ENCODE results near the gene PPP4C. TPM values are rescaled to one million over a fixed set of nuclear protein-coding genes. Genes with fewer than 3 reads are reported as not detected.

Gene PPP4C
- polyA plus RNA-seq, 4 donors = 93.0 to 145 (median 122) TPM

DNA sequence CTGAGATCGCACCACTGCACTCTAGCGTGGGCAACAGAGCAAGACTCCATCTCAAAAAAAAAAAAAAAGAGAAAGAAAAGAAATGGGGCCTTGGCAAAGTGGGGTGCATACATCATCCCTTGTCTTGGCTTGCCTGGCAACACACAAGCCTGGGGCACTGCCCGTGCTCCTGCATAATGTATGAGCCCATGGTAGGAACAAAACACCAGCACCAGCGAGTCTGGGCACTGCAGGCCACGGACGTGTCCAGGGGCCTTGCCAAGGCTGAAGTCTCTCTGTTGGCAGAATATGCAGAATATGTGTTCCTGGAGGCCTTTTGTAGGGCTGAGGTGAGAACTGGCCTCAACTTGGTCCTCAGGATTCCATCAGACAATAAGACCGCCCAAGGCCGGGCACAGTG, 25.9 kb upstream of the PPP4C start:
- Histone ChIP-seq H3K9me3 (ENCODE audit: control insufficient read depth in 2 of 2, insufficient read depth in 1 of 2, low read depth in 1 of 2, low read length in 1 of 2) (no peaks in the 10 kb centered on the region), H3K4me3 (ENCODE audit: low read depth in 1 of 3, low read length in 3 of 3) (no peak overlapping the region), H3K4me1 (ENCODE audit: control insufficient read depth in 3 of 3, insufficient read depth in 2 of 3, low read depth in 1 of 3, low read length in 2 of 3) (peaks cover 0 to 10% (median 0%) of the 10 kb centered on the region in 3 donors), H3K27ac (ENCODE audit: low read depth in 1 of 3, low read length in 2 of 3) (no peak overlapping the region), H3K27me3 (ENCODE audit: control insufficient read depth in 3 of 3, insufficient read depth in 3 of 3, low read length in 3 of 3) (peaks cover 0 to 8% (median 0%) of the 10 kb centered on the region in 3 donors), H3K36me3 (ENCODE audit: control insufficient read depth in 3 of 3, insufficient read depth in 2 of 3, low read depth in 1 of 3, low read length in 3 of 3) (peaks cover 0 to 2% (median 0%) of the 10 kb centered on the region in 3 donors)
- FAIRE-seq (no peak), DNase-seq (no peak)
- 93 to 94% (median 94%) methylated on average over 8 of the region's 8 CpGs for WGBS, 3 donors

GRCh38 chr16:30051518-30051917, 24.3 kb upstream of the PPP4C start:
- DNase-seq = no peak
- 85 to 92% (median 86%) methylated on average over 3 of the region's 3 CpGs for WGBS, 3 donors
- FAIRE-seq = no peak
- H3K27ac ChIP-seq (ENCODE audit: low read depth in 1 of 3, low read length in 2 of 3) = no peak overlapping the region
- peaks cover 0 to 15% (median 0%) of the 10 kb centered on the region in 3 donors for H3K4me1 ChIP-seq (ENCODE audit: control insufficient read depth in 3 of 3, insufficient read depth in 2 of 3, low read depth in 1 of 3, low read length in 2 of 3)
- no peaks in the 10 kb centered on the region for H3K9me3 ChIP-seq (ENCODE audit: control insufficient read depth in 2 of 2, insufficient read depth in 1 of 2, low read depth in 1 of 2, low read length in 1 of 2)
- H3K4me3 ChIP-seq (ENCODE audit: low read depth in 1 of 3, low read length in 3 of 3) = no peak overlapping the region
- H3K36me3 ChIP-seq (ENCODE audit: control insufficient read depth in 3 of 3, insufficient read depth in 2 of 3, low read depth in 1 of 3, low read length in 3 of 3) = peaks cover 0 to 4% (median 0%) of the 10 kb centered on the region in 3 donors
- H3K27me3 ChIP-seq (ENCODE audit: control insufficient read depth in 3 of 3, insufficient read depth in 3 of 3, low read length in 3 of 3) = peaks cover 0 to 2% (median 0%) of the 10 kb centered on the region in 3 donors

DNA sequence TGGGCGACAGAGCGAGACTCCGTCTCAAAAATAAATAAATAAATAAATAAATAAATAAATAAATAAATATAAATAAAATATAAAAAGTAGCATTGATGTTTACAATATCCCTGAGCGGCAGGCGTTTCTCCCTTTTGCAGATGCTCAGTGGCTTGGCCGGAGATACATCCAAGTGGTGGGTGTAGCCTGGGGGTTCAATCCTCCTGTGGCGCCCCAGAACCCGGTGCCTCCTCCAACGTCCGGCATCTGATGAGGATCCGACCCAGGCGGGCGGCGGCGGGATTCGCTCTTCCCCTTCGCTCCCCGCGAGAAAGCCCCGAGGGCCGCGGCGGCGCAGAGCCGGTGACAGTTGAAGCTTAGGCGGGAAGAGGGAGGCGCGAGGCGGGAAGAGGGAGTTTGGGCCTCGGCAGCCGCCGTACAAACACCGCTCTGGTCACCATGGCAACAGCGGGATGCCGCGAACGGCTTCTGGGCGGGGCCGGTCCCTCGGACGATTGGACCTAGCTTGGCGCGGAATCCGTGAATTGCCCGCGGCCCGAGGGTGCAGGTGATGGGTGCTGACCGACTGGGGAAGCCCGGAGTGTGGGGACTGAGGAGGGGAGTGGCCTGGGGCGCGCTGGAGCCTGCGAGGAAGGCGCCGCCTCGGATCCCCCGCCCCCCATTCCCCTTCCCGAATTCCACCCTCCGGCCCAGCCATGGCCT, 23.0 kb upstream of the PPP4C start:
- DNase-seq = peak; percentile 88 to 94
- Histone ChIP-seq H3K27me3 (ENCODE audit: control insufficient read depth in 3 of 3, insufficient read depth in 3 of 3, low read length in 3 of 3) (no peaks in the 10 kb centered on the region), H3K9me3 (ENCODE audit: control insufficient read depth in 2 of 2, insufficient read depth in 1 of 2, low read depth in 1 of 2, low read length in 1 of 2) (no peaks in the 10 kb centered on the region), H3K4me3 (ENCODE audit: low read depth in 1 of 3, low read length in 3 of 3) (peak overlapping the region; percentile 42 to 76 (median 48)), H3K36me3 (ENCODE audit: control insufficient read depth in 3 of 3, insufficient read depth in 2 of 3, low read depth in 1 of 3, low read length in 3 of 3) (peaks cover 0 to 4% (median 0%) of the 10 kb centered on the region in 3 donors), H3K27ac (ENCODE audit: low read depth in 1 of 3, low read length in 2 of 3) (no peak overlapping the region), H3K4me1 (ENCODE audit: control insufficient read depth in 3 of 3, insufficient read depth in 2 of 3, low read depth in 1 of 3, low read length in 2 of 3) (peaks cover 0 to 15% (median 0%) of the 10 kb centered on the region in 3 donors)
- 4 to 7% (median 5%) methylated on average over 43 to 58 of the region's 58 CpGs for WGBS, 3 donors
- no peak for FAIRE-seq

DNA sequence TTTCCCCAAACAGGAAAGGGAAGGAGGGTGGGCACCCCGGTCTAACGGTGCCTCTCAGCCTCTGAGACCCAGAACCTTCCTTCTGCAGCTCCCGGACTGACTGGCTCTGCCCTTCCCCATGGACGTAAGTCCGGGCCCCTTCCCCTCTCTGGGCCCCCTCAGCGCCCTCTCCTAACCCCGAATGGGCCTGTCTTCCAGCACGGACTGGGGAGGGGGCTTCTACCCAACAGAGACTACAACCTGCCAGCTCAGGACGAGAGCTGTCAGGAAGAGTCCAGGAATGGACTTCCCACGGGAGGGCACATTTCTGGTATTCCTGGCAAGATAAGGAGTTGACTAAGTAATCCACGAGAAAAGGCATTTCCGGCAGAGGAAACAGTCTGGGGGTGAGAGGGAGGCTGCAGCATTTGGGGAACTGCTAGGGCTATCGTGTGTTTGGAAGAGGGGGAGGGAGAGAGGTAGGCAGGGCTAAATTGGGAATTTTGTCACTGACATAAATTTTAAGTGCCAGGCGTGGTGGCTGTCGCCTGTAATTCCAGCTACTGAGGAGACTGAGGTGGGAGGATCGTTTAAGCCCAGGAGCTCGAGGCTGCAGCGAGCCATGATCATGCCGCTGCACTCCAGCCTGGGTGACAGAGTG, 22.3 kb upstream of the PPP4C start:
- H3K27me3 ChIP-seq (ENCODE audit: control insufficient read depth in 3 of 3, insufficient read depth in 3 of 3, low read length in 3 of 3) = no peaks in the 10 kb centered on the region
- H3K9me3 ChIP-seq (ENCODE audit: control insufficient read depth in 2 of 2, insufficient read depth in 1 of 2, low read depth in 1 of 2, low read length in 1 of 2) = no peaks in the 10 kb centered on the region
- peaks cover 0 to 4% (median 0%) of the 10 kb centered on the region in 3 donors for H3K36me3 ChIP-seq (ENCODE audit: control insufficient read depth in 3 of 3, insufficient read depth in 2 of 3, low read depth in 1 of 3, low read length in 3 of 3)
- no peak overlapping the region for H3K27ac ChIP-seq (ENCODE audit: low read depth in 1 of 3, low read length in 2 of 3)
- no peak for FAIRE-seq
- 7 to 10% (median 7%) methylated on average over 17 to 19 of the region's 19 CpGs for WGBS, 3 donors
- H3K4me3 ChIP-seq (ENCODE audit: low read depth in 1 of 3, low read length in 3 of 3) = peak overlapping the region; percentile 42 to 76 (median 48)
- peaks cover 0 to 15% (median 0%) of the 10 kb centered on the region in 3 donors for H3K4me1 ChIP-seq (ENCODE audit: control insufficient read depth in 3 of 3, insufficient read depth in 2 of 3, low read depth in 1 of 3, low read length in 2 of 3)
- DNase-seq = peak in 1 of 2 donors; percentile 30

DNA sequence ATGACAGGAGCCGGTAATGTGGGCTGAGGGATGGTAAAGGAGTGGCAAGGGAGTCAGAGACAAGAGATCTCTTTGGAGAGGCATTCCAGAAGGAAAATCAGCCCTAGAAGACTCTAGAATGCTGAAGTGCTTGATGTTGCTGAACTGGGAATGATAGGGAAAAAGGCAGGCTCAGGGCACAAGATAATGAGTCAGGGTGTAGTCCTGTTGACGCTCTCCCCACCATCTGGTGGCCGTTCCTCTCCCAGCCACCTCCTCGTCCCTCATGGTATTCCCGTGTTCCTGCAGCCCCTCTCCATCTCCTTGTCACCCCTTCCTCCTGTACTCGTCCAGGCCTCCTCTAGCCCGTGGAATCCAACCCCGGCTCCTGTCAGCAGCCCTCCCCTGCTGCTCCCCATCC, 21.3 kb upstream of the PPP4C start:
- DNase-seq (no peak), FAIRE-seq (no peak)
- no peaks in the 10 kb centered on the region for H3K9me3 ChIP-seq (ENCODE audit: control insufficient read depth in 2 of 2, insufficient read depth in 1 of 2, low read depth in 1 of 2, low read length in 1 of 2)
- H3K4me3 ChIP-seq (ENCODE audit: low read depth in 1 of 3, low read length in 3 of 3) = no peak overlapping the region
- 74 to 84% (median 76%) methylated on average over 8 of the region's 8 CpGs for WGBS, 3 donors
- no peak overlapping the region for H3K27ac ChIP-seq (ENCODE audit: low read depth in 1 of 3, low read length in 2 of 3)
- peaks cover 0 to 15% (median 0%) of the 10 kb centered on the region in 3 donors for H3K4me1 ChIP-seq (ENCODE audit: control insufficient read depth in 3 of 3, insufficient read depth in 2 of 3, low read depth in 1 of 3, low read length in 2 of 3)
- peaks cover 0 to 8% (median 0%) of the 10 kb centered on the region in 3 donors for H3K36me3 ChIP-seq (ENCODE audit: control insufficient read depth in 3 of 3, insufficient read depth in 2 of 3, low read depth in 1 of 3, low read length in 3 of 3)
- H3K27me3 ChIP-seq (ENCODE audit: control insufficient read depth in 3 of 3, insufficient read depth in 3 of 3, low read length in 3 of 3) = no peaks in the 10 kb centered on the region

DNA sequence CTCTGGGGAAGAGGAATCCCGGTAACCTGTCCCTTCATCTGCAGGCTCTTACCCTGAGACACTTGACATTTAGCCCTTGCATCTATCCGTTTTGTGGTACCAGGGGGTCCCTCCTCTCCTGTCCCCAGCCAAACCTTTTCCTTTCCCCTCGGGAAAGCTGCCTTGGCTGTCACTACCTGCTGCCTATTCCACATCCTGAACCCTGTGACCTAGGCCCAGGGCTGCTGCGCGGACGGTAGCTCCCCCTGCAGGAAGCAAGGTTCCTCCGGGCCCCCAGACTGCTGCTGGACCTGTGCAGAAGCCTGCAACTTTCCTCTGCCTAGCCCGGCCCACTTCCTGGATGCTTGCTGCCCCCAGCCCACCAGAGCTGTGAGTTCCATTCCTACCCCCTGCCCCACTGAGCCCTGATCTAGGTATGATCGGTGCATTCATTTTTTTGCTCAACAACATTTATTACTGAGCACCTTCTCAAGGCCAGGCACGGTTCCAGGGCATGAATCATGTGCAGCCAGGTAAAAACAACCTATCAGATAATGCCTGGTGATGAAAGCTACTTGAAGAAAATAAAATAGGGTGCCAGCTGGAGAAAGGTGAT, 20.7 kb upstream of the PPP4C start:
- H3K4me3 ChIP-seq (ENCODE audit: low read depth in 1 of 3, low read length in 3 of 3) = no peak overlapping the region
- no peaks in the 10 kb centered on the region for H3K27me3 ChIP-seq (ENCODE audit: control insufficient read depth in 3 of 3, insufficient read depth in 3 of 3, low read length in 3 of 3)
- H3K27ac ChIP-seq (ENCODE audit: low read depth in 1 of 3, low read length in 2 of 3) = no peak overlapping the region
- no peaks in the 10 kb centered on the region for H3K9me3 ChIP-seq (ENCODE audit: control insufficient read depth in 2 of 2, insufficient read depth in 1 of 2, low read depth in 1 of 2, low read length in 1 of 2)
- DNase-seq (peak; percentile 56 to 86), FAIRE-seq (no peak)
- WGBS, 3 donors = 13 to 32% (median 23%) methylated on average over 10 of the region's 10 CpGs
- H3K36me3 ChIP-seq (ENCODE audit: control insufficient read depth in 3 of 3, insufficient read depth in 2 of 3, low read depth in 1 of 3, low read length in 3 of 3) = peaks cover 0 to 14% (median 0%) of the 10 kb centered on the region in 3 donors
- H3K4me1 ChIP-seq (ENCODE audit: control insufficient read depth in 3 of 3, insufficient read depth in 2 of 3, low read depth in 1 of 3, low read length in 2 of 3) = peaks cover 0 to 15% (median 0%) of the 10 kb centered on the region in 3 donors

DNA sequence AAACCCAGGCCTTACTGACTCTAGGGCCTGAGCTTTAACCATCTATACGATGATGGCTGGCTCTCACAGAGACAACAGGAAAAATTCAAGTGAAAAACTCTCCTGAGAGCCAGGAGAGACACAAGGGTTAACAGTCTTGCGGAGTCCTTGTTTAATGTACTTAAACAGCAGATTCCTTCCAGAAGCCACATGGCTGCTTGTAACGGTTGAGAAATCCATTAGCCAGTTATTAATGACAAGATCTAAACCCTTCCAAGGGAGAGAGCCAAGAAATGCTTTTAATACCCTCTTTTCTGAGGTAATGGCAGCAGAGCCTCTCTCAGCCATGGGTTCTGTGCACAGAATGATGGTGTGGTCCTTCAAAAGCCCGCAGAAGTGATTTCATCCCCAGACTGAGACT, 15.4 kb upstream of the PPP4C start:
- 70 to 80% (median 76%) methylated on average over 4 of the region's 4 CpGs for WGBS, 3 donors
- Histone ChIP-seq H3K4me3 (ENCODE audit: low read depth in 1 of 3, low read length in 3 of 3) (no peak overlapping the region), H3K4me1 (ENCODE audit: control insufficient read depth in 3 of 3, insufficient read depth in 2 of 3, low read depth in 1 of 3, low read length in 2 of 3) (peaks cover 0 to 16% (median 4%) of the 10 kb centered on the region in 3 donors), H3K27me3 (ENCODE audit: control insufficient read depth in 3 of 3, insufficient read depth in 3 of 3, low read length in 3 of 3) (no peaks in the 10 kb centered on the region), H3K27ac (ENCODE audit: low read depth in 1 of 3, low read length in 2 of 3) (no peak overlapping the region), H3K9me3 (ENCODE audit: control insufficient read depth in 2 of 2, insufficient read depth in 1 of 2, low read depth in 1 of 2, low read length in 1 of 2) (no peaks in the 10 kb centered on the region), H3K36me3 (ENCODE audit: control insufficient read depth in 3 of 3, insufficient read depth in 2 of 3, low read depth in 1 of 3, low read length in 3 of 3) (peaks cover 0 to 10% (median 0%) of the 10 kb centered on the region in 3 donors)
- DNase-seq (no peak), FAIRE-seq (no peak)

DNA sequence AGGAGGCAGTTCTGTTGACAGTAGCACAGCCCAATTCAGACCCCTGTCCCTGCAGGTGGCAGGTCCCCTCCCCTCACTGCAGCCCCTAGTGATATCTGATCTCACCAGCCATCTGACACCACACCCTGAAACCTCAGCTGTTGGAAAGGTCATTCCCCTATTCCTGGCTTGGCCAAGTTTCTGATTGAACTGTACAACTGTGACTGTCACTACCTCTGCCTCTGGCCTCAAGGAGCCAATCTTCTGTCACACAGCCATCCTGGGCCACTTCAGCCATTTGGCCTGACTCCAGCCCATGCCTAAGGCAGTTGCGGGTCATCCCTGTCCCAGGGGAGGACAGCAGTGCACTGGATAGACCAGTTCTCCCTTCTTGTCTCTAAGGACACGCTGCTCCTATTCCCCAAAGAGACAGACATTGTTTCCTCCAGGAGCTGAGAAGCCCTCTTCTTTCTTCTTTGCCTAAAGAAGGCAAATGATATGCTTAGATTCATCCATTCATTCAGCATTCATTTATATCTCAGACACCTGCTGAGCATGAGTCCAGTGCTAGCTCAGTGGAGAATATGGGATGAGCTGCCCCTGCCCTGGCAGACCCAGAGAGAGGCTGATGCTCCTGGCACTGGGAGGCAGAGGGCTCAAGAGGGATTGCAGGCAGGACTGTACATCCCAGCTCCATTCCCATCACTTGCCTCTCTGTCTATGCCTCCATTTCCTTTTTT, 14.8 kb upstream of the PPP4C start:
- DNase-seq (no peak), FAIRE-seq (no peak)
- H3K4me1 ChIP-seq (ENCODE audit: control insufficient read depth in 3 of 3, insufficient read depth in 2 of 3, low read depth in 1 of 3, low read length in 2 of 3) = peaks cover 0 to 16% (median 4%) of the 10 kb centered on the region in 3 donors
- peaks cover 0 to 10% (median 0%) of the 10 kb centered on the region in 3 donors for H3K36me3 ChIP-seq (ENCODE audit: control insufficient read depth in 3 of 3, insufficient read depth in 2 of 3, low read depth in 1 of 3, low read length in 3 of 3)
- no peaks in the 10 kb centered on the region for H3K27me3 ChIP-seq (ENCODE audit: control insufficient read depth in 3 of 3, insufficient read depth in 3 of 3, low read length in 3 of 3)
- H3K4me3 ChIP-seq (ENCODE audit: low read depth in 1 of 3, low read length in 3 of 3) = no peak overlapping the region
- no peak overlapping the region for H3K27ac ChIP-seq (ENCODE audit: low read depth in 1 of 3, low read length in 2 of 3)
- WGBS, 3 donors = 59 to 81% (median 67%) methylated on average over 2 of the region's 2 CpGs
- no peaks in the 10 kb centered on the region for H3K9me3 ChIP-seq (ENCODE audit: control insufficient read depth in 2 of 2, insufficient read depth in 1 of 2, low read depth in 1 of 2, low read length in 1 of 2)

Data from small intestine (tissue), 7 donors.